ENCODE data around the gene SFT2D3. TPM values are rescaled to one million over a fixed set of nuclear protein-coding genes. Genes with fewer than 3 reads are reported as not detected.
A peak's percentile ranks its signal among the peaks of the same experiment; 100 is the strongest.

The SFT2D3 gene
- total RNA-seq, 1 donor = 5.8 TPM

- Histone ChIP-seq H3K27me3 (ENCODE audit: insufficient read depth, low read length) (peaks cover 38% of the 10 kb centered on the region), H3K4me1 (ENCODE audit: insufficient read depth, low read length) (peaks cover 7% of the 10 kb centered on the region), H3K79me2 (ENCODE audit: insufficient read depth, low read length) (no peaks in the 10 kb centered on the region), H3K27ac (ENCODE audit: low read depth, low read length) (no peak overlapping the region), H3K9me3 (ENCODE audit: low read depth, low read length) (no peaks in the 10 kb centered on the region), H3K36me3 (ENCODE audit: insufficient read depth, low read length) (no peaks in the 10 kb centered on the region), H3K4me3 (ENCODE audit: insufficient read depth, low read length) (peak overlapping the region; percentile 67), H2AFZ (ENCODE audit: low read length) (no peak overlapping the region), H3K4me2 (ENCODE audit: insufficient read depth, low read length) (peak overlapping the region; percentile 73), H4K20me1 (ENCODE audit: insufficient read depth, low read length) (peaks cover 2% of the 10 kb centered on the region)
- TF ChIP-seq CTCF (IDR thresholded peaks at IDR 0.05; ENCODE audit: extremely low read depth, low read depth, low read length) = no peak
- DNase-seq (ENCODE audit: insufficient read length, low spot score, missing footprints) = peak; percentile 96
Measured at GRCh38 chr2:127674241-127675209, 26.8 kb upstream of the SFT2D3 start.

- DNase-seq (ENCODE audit: insufficient read length, low spot score, missing footprints) = peak; percentile 96
- H3K79me2 ChIP-seq (ENCODE audit: insufficient read depth, low read length) = no peaks in the 10 kb centered on the region
- H3K36me3 ChIP-seq (ENCODE audit: insufficient read depth, low read length) = no peaks in the 10 kb centered on the region
- peaks cover 7% of the 10 kb centered on the region for H3K4me1 ChIP-seq (ENCODE audit: insufficient read depth, low read length)
- no peaks in the 10 kb centered on the region for H3K9me3 ChIP-seq (ENCODE audit: low read depth, low read length)
- peaks cover 36% of the 10 kb centered on the region for H3K27me3 ChIP-seq (ENCODE audit: insufficient read depth, low read length)
- TF ChIP-seq CTCF (IDR thresholded peaks at IDR 0.05; ENCODE audit: extremely low read depth, low read depth, low read length) = no peak
- H3K27ac ChIP-seq (ENCODE audit: low read depth, low read length) = no peak within 1 kb of the TSS
- peaks cover 2% of the 10 kb centered on the region for H4K20me1 ChIP-seq (ENCODE audit: insufficient read depth, low read length)
- H3K4me2 ChIP-seq (ENCODE audit: insufficient read depth, low read length) = peak within 1 kb of the TSS; percentile 90
- peak within 1 kb of the TSS; percentile 74 for H3K4me3 ChIP-seq (ENCODE audit: insufficient read depth, low read length)
- peak within 1 kb of the TSS; percentile 87 for H2AFZ ChIP-seq (ENCODE audit: low read length)
Measured at GRCh38 chr2:127675331-127676261, 25.7 kb upstream of the SFT2D3 start, which contains the start of gene LIMS2. Gene LIMS2 (minus strand): TSS chr2:127675530. CDS start chr2:127675024, 506 bp downstream.

GRCh38 chr2:127676906-127677305, 24.4 kb upstream of the SFT2D3 start:
- Histone ChIP-seq H3K4me1 (ENCODE audit: insufficient read depth, low read length) (peaks cover 14% of the 10 kb centered on the region), H3K36me3 (ENCODE audit: insufficient read depth, low read length) (no peaks in the 10 kb centered on the region), H3K9me3 (ENCODE audit: low read depth, low read length) (no peaks in the 10 kb centered on the region), H4K20me1 (ENCODE audit: insufficient read depth, low read length) (peaks cover 2% of the 10 kb centered on the region), H3K27ac (ENCODE audit: low read depth, low read length) (no peak overlapping the region), H3K27me3 (ENCODE audit: insufficient read depth, low read length) (peaks cover 32% of the 10 kb centered on the region), H3K79me2 (ENCODE audit: insufficient read depth, low read length) (no peaks in the 10 kb centered on the region), H3K4me3 (ENCODE audit: insufficient read depth, low read length) (no peak overlapping the region), H3K4me2 (ENCODE audit: insufficient read depth, low read length) (no peak overlapping the region), H2AFZ (ENCODE audit: low read length) (no peak overlapping the region)
- TF ChIP-seq CTCF (IDR thresholded peaks at IDR 0.05; ENCODE audit: extremely low read depth, low read depth, low read length) = no peak
- DNase-seq (ENCODE audit: insufficient read length, low spot score, missing footprints) = peak; percentile 41

Measured in osteoblast (primary cell).